Omental fat pad (tissue), 4 donors: ENCODE results near the gene UXS1. TPM values are rescaled to one million over a fixed set of nuclear protein-coding genes. Genes with fewer than 3 reads are reported as not detected.

Source experiments
- ATAC-seq: fragments of 150-250 bp; one replicate; pipeline ENCODE4 v1.9.1; 2016; ENCODE audit warnings: mild to moderate bottlenecking, moderate library complexity; ENCODE audit not compliant: low FRiP score
- DNase-seq: peaks from one replicate; pipeline ENCODE4 v3.0.0-alpha.2; 2019; ENCODE audit warnings: low spot score
- CTCF ChIP-seq, 3 donors: fragments of 450-650 bp; IDR thresholded peaks; one replicate each; pipeline ENCODE4 v1.5.1; 2016 to 2017; ENCODE audit warnings: antibody characterized with exemption in 3 of 3, mild to moderate bottlenecking in 3 of 3, moderate library complexity in 2 of 3
- total RNA-seq, 4 donors: library from RNA; depleted of rRNA; stranded (reverse); fragments of >200 nt; gene quantifications; one replicate each; pipeline ENCODE4 v1.1.0, GENCODE V29; 2016

The UXS1 gene
- total RNA-seq, 4 donors from 2014 or later, result 29.2 to 79.4 (median 38.5) TPM

- no peak for DNase-seq
- no peak for ATAC-seq
- no peak for TF ChIP-seq CTCF (IDR thresholded peaks at IDR 0.05)
Observed at GRCh38 chr2:106057206-106057605, 136.9 kb downstream of the UXS1 start.

GRCh38 chr2:106054880-106055655 lies 139.0 kb downstream of the UXS1 start:
- TF ChIP-seq CTCF (IDR thresholded peaks at IDR 0.05), result no peak

GRCh38 chr2:106054321-106054720 lies 139.8 kb downstream of the UXS1 start:
- ATAC-seq, result no peak
- no peak for TF ChIP-seq CTCF (IDR thresholded peaks at IDR 0.05)
- no peak for DNase-seq

More at GRCh38 chr2:106054880-106055655, 139.0 kb downstream of the UXS1 start:
- no peak for ATAC-seq
- DNase-seq, result no peak

GRCh38 chr2:106053581-106053980 lies 140.5 kb downstream of the UXS1 start:
- no peak for ATAC-seq
- no peak for TF ChIP-seq CTCF (IDR thresholded peaks at IDR 0.05)
- no peak for DNase-seq

- peak; percentile 68 for ATAC-seq
- no peak for DNase-seq
- TF ChIP-seq CTCF (IDR thresholded peaks at IDR 0.05), result no peak
Observed at GRCh38 chr2:106053116-106053515, 141.0 kb downstream of the UXS1 start.

GRCh38 chr2:106044859-106045258 lies 149.2 kb downstream of the UXS1 start:
- TF ChIP-seq CTCF (IDR thresholded peaks at IDR 0.05), result no peak
- no peak for ATAC-seq
- DNase-seq, result no peak

GRCh38 chr2:106044021-106044420 lies 150.1 kb downstream of the UXS1 start:
- DNase-seq, result no peak
- ATAC-seq, result no peak
- TF ChIP-seq CTCF (IDR thresholded peaks at IDR 0.05), result no peak
